Smooth muscle cell (in vitro differentiated cells): ENCODE data around the gene ULK3. TPM values are rescaled to one million over a fixed set of nuclear protein-coding genes. Genes with fewer than 3 reads are reported as not detected.

Experiments used
- DNase-seq: peaks from one replicate; lab custom pipeline; 2025; ENCODE audit not compliant: unreplicated experiment; lab: John Stamatoyannopoulos, UW
- H2AFZ ChIP-seq: fragments of 200-600 bp; sonication (generic); 2 replicates; pipeline ENCODE4 v1.6.0; 2016; ENCODE audit warnings: antibody characterized with exemption, low read depth, mild to moderate bottlenecking
- H3F3A ChIP-seq: fragments of 200-600 bp; sonication (generic); 2 replicates; pipeline ENCODE4 v1.6.0; 2017; ENCODE audit warnings: antibody characterized with exemption, low read depth
- H3K27ac ChIP-seq: fragments of 200-600 bp; sonication (generic); 2 replicates; pipeline ENCODE4 v1.5.1; 2016; ENCODE audit warnings: low read depth, mild to moderate bottlenecking
- H3K27me3 ChIP-seq: fragments of 200-600 bp; sonication (generic); 2 replicates; pipeline ENCODE4 v1.6.1; 2016; ENCODE audit warnings: low read depth, mild to moderate bottlenecking
- H3K36me3 ChIP-seq: fragments of 200-600 bp; sonication (generic); 2 replicates; pipeline ENCODE4 v1.5.1; 2016; ENCODE audit warnings: low read depth
- H3K4me1 ChIP-seq: fragments of 200-600 bp; sonication (generic); 2 replicates; pipeline ENCODE4 v1.5.1; 2016; ENCODE audit warnings: low read depth
- H3K4me2 ChIP-seq: fragments of 200-600 bp; sonication (generic); 2 replicates; pipeline ENCODE4 v1.6.0; 2016; ENCODE audit warnings: mild to moderate bottlenecking
- H3K4me3 ChIP-seq: fragments of 200-600 bp; sonication (generic); 2 replicates; pipeline ENCODE4 v1.5.1; 2016; ENCODE audit warnings: mild to moderate bottlenecking
- H3K79me2 ChIP-seq: fragments of 200-600 bp; sonication (generic); 2 replicates; pipeline ENCODE4 v1.6.0; 2016; ENCODE audit warnings: low read depth, mild to moderate bottlenecking
- H3K9ac ChIP-seq: fragments of 200-600 bp; sonication (generic); 2 replicates; pipeline ENCODE4 v1.6.0; 2016; ENCODE audit warnings: low read depth
- H3K9me3 ChIP-seq: fragments of 200-600 bp; sonication (generic); replicated peaks from 2 replicates; pipeline ENCODE4 v1.5.1; 2016; ENCODE audit warnings: low read depth
- H4K20me1 ChIP-seq: fragments of 200-600 bp; sonication (generic); 2 replicates; pipeline ENCODE4 v1.6.0; 2016; ENCODE audit warnings: low read depth
- CTCF ChIP-seq: fragments of 200-600 bp; sonication (generic); IDR thresholded peaks from 2 replicates; pipeline ENCODE4 v1.5.1; 2017; ENCODE audit warnings: borderline replicate concordance, mild to moderate bottlenecking, antibody characterized with exemption; ENCODE audit not compliant: insufficient read depth, poor library complexity, severe bottlenecking
- WGBS: methylation state at CpG from one replicate; pipeline ENCODE4 v1.1.7; 2016; ENCODE audit warnings: low lambda C conversion rate; 5-methylcytosine and 5-hydroxymethylcytosine counted together
- polyA plus RNA-seq: library from polyadenylated mRNA; unstranded; fragments of >200 nt; fragmentation: Nextera tagmentation; extraction: Ambion mirVana; gene quantifications from 2 replicates; pipeline ENCODE4 v1.2.1, GENCODE V29; 2016
- total RNA-seq: library from RNA; depleted of rRNA; stranded (reverse); fragments of >200 nt; gene quantifications from 2 replicates; pipeline ENCODE4 v1.2.3, GENCODE V29; 2014

ULK3 gene
- total and polyA plus RNA-seq, 2 experiments from 2014 or later, result 14.2 to 20.8 TPM

GRCh38 chr15:74802862-74803447 lies 40.0 kb downstream of the ULK3 start:
- Histone ChIP-seq H3K4me3 (no peak overlapping the region), H3K79me2 (no peaks in the 10 kb centered on the region), H3K4me2 (no peak overlapping the region), H3K4me1 (no peaks in the 10 kb centered on the region), H3K27ac (no peak overlapping the region), H3K27me3 (no peaks in the 10 kb centered on the region), H3K9me3 (no peaks in the 10 kb centered on the region), H4K20me1 (peaks cover 13% of the 10 kb centered on the region), H3K9ac (no peak overlapping the region), H2AFZ (no peak overlapping the region), H3K36me3 (no peaks in the 10 kb centered on the region), H3F3A (no peaks in the 10 kb centered on the region)
- TF ChIP-seq CTCF, result no peak
- no peak for DNase-seq
- 98% methylated on average over 31 of the region's 31 CpGs for WGBS

- Histone ChIP-seq H3K4me2 (no peak overlapping the region), H3K79me2 (no peaks in the 10 kb centered on the region), H4K20me1 (peaks cover 20% of the 10 kb centered on the region), H3K9me3 (no peaks in the 10 kb centered on the region), H2AFZ (no peak overlapping the region), H3K27me3 (no peaks in the 10 kb centered on the region), H3K4me3 (no peak overlapping the region), H3K4me1 (no peaks in the 10 kb centered on the region), H3K36me3 (no peaks in the 10 kb centered on the region), H3F3A (no peaks in the 10 kb centered on the region), H3K9ac (no peak overlapping the region), H3K27ac (no peak overlapping the region)
- no peak for DNase-seq
- no peak for TF ChIP-seq CTCF
- WGBS, result 97% methylated on average over 13 of the region's 20 CpGs
Measured at GRCh38 chr15:74802290-74802689, 40.7 kb downstream of the ULK3 start.

GRCh38 chr15:74801311-74801997 lies 41.5 kb downstream of the ULK3 start:
- peaks cover 28% of the 10 kb centered on the region for H4K20me1 ChIP-seq
- no peak for DNase-seq
- H3K36me3 ChIP-seq, result no peaks in the 10 kb centered on the region
- no peaks in the 10 kb centered on the region for H3F3A ChIP-seq
- no peaks in the 10 kb centered on the region for H3K4me1 ChIP-seq
- H2AFZ ChIP-seq, result no peak overlapping the region
- peaks cover 5% of the 10 kb centered on the region for H3K79me2 ChIP-seq
- no peaks in the 10 kb centered on the region for H3K9me3 ChIP-seq
- H3K4me2 ChIP-seq, result no peak overlapping the region
- 97% methylated on average over 18 of the region's 18 CpGs for WGBS
- H3K27ac ChIP-seq, result no peak overlapping the region
- no peaks in the 10 kb centered on the region for H3K27me3 ChIP-seq
- no peak for TF ChIP-seq CTCF
- H3K4me3 ChIP-seq, result no peak overlapping the region
- no peak overlapping the region for H3K9ac ChIP-seq
